GM12801 (cell line): Measurements from ENCODE around the gene DPH6.

Experiments
- CTCF ChIP-seq: IDR thresholded peaks from one replicate; pipeline ENCODE4 v1.5.1; 2011; ENCODE audit warnings: control low read depth; ENCODE audit not compliant: insufficient read length; ENCODE audit errors: extremely low read depth

The DPH6 gene

GRCh38 chr15:35550957-35551356 lies 5.0 kb upstream of the DPH6 start:
- TF ChIP-seq CTCF = no peak

DNA sequence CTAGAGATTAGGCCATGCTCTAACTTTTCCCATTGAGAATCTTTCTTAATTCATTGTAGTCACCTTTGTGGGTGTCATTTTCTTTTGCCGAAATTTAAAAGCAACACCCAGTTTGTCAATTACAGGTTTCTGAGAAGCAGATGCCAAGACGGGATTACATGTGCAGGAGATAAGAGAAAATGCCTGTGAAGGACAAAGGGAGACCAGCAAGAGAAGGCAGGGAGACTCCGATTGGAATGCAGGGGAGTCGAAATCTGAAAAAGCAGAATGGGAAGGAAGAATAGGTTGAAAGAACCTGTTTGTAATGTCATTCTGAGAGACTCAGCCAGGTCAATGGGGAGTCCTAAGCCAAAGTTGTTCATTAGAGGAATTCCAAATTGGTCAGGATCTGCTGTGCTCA lies 3.6 kb upstream of the DPH6 start:
- TF ChIP-seq CTCF = no peak

- no peak for TF ChIP-seq CTCF
Observed at GRCh38 chr15:35548435-35548834, 2.5 kb upstream of the DPH6 start.

- TF ChIP-seq CTCF = no peak
Observed at GRCh38 chr15:35547775-35548364, 1.9 kb upstream of the DPH6 start.

- TF ChIP-seq CTCF = no peak
Observed at GRCh38 chr15:35546511-35547381, 781 bp upstream of the DPH6 start.

GRCh38 chr15:35545316-35545823 lies 595 bp downstream of the DPH6 start:
- no peak for TF ChIP-seq CTCF

- TF ChIP-seq CTCF = no peak
Observed at GRCh38 chr15:35540885-35541284, 5.1 kb downstream of the DPH6 start.
